Activated CD4-positive, alpha-beta T cell treated with anti-CD3 and anti-CD28 coated beads, Interleukin-2, amount 10 ng/mL, durations not matched to agents 24 days and 14 days (primary cell): ENCODE results near the gene LRRC8D. TPM values are rescaled to one million over a fixed set of nuclear protein-coding genes. Genes with fewer than 3 reads are reported as not detected.
"Not testable (repeated sequence)": the region's sequence is repeated elsewhere in the genome, so short reads cannot be mapped to it uniquely, and the experiment has no call there.

Experiments
- DNase-seq: peaks from one replicate; pipeline ENCODE4 v3.0.0; 2022
- H3K27ac Mint-ChIP-seq: one replicate; pipeline ENCODE4 v1.8.0; 2022; ENCODE audit warnings: mild to moderate bottlenecking, mixed read lengths
- H3K27me3 Mint-ChIP-seq: one replicate; pipeline ENCODE4 v1.8.0; 2022; ENCODE audit warnings: mixed read lengths
- H3K36me3 Mint-ChIP-seq: one replicate; pipeline ENCODE4 v1.8.0; 2022; ENCODE audit warnings: low read depth, mild to moderate bottlenecking, mixed read lengths
- H3K4me1 Mint-ChIP-seq: one replicate; pipeline ENCODE4 v1.8.0; 2021; ENCODE audit warnings: mixed read lengths
- H3K4me3 Mint-ChIP-seq: one replicate; pipeline ENCODE4 v1.8.0; 2022; ENCODE audit warnings: mild to moderate bottlenecking, moderate library complexity, mixed read lengths
- H3K9me3 Mint-ChIP-seq: one replicate; pipeline ENCODE4 v1.8.0; 2021; ENCODE audit warnings: mixed read lengths
- intact Hi-C: fragments of 100-400 bp; cut with micrococcal nuclease; formaldehyde crosslinking; loops from one replicate; pipeline ENCODE4 v1.15.1; 2023
- total RNA-seq: library from RNA; stranded (reverse); gene quantifications from 2 replicates; pipeline ENCODE4 v1.2.3, GENCODE V29; 2022

The LRRC8D gene
- total RNA-seq, 1 donor from 2014 or later, result 44.9 TPM

DNA sequence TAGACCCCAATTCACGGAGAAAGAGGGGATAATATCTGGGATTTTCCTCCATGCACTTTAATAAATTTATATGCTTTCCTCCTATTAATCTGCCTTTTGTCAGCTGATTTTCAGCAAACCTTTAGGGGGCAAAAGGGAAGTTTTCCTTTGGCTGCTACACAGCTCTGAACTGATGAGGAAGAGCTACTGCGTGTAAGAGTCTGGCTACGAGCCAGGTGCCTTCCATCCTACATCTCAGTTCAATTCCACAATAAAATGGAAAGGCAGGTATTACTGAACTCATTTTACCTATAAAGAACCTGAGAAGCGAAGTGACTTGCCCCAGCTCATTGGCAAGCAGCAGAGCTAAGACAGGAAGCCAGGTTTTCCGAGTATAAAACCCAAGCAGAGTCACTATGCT lies 145.8 kb downstream of the LRRC8D start:
- H3K4me1 Mint-ChIP-seq, result peaks cover 6% of the 10 kb centered on the region
- intact Hi-C loops, result no loop called here
- no peaks in the 10 kb centered on the region for H3K9me3 Mint-ChIP-seq
- no peak overlapping the region for H3K27ac Mint-ChIP-seq
- peaks cover 13% of the 10 kb centered on the region for H3K27me3 Mint-ChIP-seq
- DNase-seq, result no peak
- H3K4me3 Mint-ChIP-seq, result no peak overlapping the region
- H3K36me3 Mint-ChIP-seq, result no peaks in the 10 kb centered on the region

DNA sequence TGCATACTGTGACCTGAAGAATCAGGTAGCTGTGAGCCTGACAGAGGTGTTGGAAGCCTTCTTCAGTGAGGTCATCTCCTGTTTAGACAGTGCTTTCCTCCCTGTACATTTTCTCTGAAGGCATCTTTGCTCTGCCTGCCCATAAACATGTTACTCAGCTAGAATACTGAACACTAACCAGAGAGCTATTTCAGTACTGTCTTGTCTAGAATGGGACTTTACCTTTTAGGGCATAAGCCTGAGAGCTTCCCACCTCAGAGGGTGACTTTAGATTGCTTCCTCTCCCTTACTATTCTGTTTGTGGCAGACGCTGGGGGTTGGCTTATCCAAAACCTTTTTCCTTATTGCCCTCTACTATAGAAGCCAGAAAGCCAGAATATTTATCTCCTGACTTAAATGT lies 150.8 kb downstream of the LRRC8D start:
- Mint-ChIP-seq H3K36me3 (no peaks in the 10 kb centered on the region), H3K9me3 (no peaks in the 10 kb centered on the region), H3K4me1 (peaks cover 11% of the 10 kb centered on the region), H3K27me3 (peaks cover 6% of the 10 kb centered on the region), H3K27ac (no peak overlapping the region), H3K4me3 (no peak overlapping the region)
- intact Hi-C loops, result no loop called here
- no peak for DNase-seq

DNA sequence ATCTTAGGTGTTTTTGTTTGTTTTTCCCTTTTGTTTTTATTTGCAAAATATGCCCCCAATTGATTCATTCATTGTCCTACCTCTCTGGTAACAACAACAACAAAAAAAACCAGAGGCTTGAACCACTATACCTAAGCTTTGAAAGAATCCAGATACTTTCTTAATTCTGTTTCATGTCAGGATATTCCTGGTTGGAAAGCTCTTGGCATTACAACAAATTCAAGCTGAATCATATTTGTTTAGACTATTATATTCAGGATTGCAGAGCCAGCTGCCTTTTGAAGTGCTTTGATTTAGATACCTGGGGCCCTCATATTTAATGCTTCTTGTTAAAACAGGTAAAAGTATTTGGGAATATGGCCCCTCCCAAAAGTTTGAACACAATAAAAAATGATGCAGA lies 151.2 kb downstream of the LRRC8D start:
- Mint-ChIP-seq H3K27ac (no peak overlapping the region), H3K9me3 (no peaks in the 10 kb centered on the region), H3K4me3 (no peak overlapping the region), H3K36me3 (no peaks in the 10 kb centered on the region), H3K27me3 (peaks cover 6% of the 10 kb centered on the region), H3K4me1 (peaks cover 11% of the 10 kb centered on the region)
- intact Hi-C loops, result no loop called here
- DNase-seq, result no peak

DNA sequence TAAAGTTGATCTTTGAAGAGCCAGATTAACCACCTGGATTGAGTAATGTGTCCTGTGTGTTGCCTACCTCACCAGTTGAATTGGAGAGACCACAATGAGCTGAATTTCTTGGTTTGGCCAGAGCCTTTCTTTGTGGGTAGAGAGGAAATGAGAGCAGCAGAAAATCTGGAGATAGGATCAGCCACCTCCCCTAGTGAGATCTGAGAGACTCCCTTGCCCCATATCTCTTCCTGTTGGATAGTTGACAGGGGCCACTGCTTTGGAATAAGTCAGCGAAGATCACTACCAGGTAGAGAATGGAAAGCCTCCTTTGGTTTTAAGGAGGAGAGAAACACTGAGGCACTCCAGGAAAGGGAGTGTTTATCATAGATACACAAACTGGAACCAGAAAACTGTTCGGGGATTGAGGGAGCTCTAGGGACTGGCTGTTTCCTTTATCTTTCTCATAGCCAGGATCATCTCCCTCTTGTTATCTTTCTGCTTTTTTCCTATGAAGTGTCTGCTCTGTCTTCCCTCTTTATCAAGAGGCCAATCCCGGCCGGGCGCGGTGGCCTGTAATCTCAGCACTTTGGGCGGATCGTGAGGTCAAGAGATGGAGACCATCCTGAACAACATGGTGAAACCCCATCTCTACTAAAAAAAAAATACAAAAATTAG lies 152.8 kb downstream of the LRRC8D start:
- H3K36me3 Mint-ChIP-seq, result no peaks in the 10 kb centered on the region
- no peak overlapping the region for H3K27ac Mint-ChIP-seq
- H3K4me3 Mint-ChIP-seq, result no peak overlapping the region
- DNase-seq, result no peak
- intact Hi-C loops, result no loop called here
- no peaks in the 10 kb centered on the region for H3K9me3 Mint-ChIP-seq
- H3K27me3 Mint-ChIP-seq, result peaks cover 6% of the 10 kb centered on the region
- peaks cover 11% of the 10 kb centered on the region for H3K4me1 Mint-ChIP-seq

DNA sequence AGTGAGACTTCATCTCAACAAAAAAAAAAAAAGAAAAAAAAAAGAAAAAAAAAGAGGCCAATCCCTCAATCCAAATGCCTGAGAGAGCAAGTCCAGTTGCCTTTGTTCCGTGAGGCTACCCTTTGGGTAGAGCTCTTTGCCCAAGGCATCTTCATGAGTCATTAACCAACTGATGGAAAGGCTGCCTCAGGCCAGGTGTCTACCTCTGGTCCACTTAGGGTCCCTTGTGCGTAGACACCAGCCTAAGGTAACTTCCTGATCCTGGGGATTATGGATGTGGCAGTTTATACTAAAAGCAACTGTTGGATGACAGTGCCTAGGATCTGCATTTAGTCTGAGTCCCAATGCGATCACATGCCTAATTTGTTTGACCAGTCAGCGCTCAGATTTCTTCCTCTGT lies 153.4 kb downstream of the LRRC8D start:
- Mint-ChIP-seq H3K36me3 (no peaks in the 10 kb centered on the region), H3K4me3 (no peak overlapping the region), H3K9me3 (no peaks in the 10 kb centered on the region), H3K27me3 (peaks cover 6% of the 10 kb centered on the region), H3K4me1 (peaks cover 11% of the 10 kb centered on the region), H3K27ac (no peak overlapping the region)
- no peak for DNase-seq
- intact Hi-C loops, result no loop called here

DNA sequence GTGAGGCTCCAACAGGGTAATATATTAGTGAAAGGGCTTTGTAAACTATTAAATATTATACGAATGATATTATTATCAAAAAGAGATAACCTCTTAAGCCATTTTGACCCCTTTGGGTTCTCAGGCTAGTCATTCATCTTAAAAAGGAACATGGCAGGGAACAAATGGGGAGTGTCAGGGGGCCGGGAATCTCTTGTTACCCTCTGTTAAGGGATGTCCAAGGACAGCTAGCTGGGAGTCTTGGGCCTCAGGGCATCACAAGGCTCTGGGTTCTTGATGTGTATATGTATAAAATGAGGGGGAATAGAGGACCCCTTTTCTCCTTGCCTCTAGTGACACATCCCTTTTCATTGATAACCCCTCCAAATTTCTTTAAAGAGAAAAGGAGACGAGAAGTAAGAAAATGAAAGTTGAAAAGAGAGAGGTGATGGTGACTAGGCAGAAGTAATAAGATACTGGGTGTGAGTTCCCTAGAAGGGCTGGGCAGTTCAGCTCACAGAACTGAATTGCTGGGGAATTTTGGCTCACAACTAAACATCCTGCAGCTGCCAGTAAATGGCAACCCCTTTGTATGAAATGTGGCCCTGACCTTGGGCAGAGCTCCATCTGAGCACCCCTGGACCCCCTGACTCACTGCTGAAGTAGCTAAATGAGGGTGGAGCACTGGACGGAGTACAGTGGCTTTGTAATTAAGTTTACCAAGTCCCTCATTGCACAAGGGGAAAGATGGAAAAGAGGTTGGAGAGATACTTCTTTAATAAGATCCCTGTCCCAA lies 154.1 kb downstream of the LRRC8D start:
- DNase-seq, result no peak
- H3K27me3 Mint-ChIP-seq, result peaks cover 6% of the 10 kb centered on the region
- no peak overlapping the region for H3K27ac Mint-ChIP-seq
- H3K9me3 Mint-ChIP-seq, result no peaks in the 10 kb centered on the region
- H3K4me3 Mint-ChIP-seq, result no peak overlapping the region
- intact Hi-C loops, result no loop called here
- no peaks in the 10 kb centered on the region for H3K36me3 Mint-ChIP-seq
- peaks cover 11% of the 10 kb centered on the region for H3K4me1 Mint-ChIP-seq

DNA sequence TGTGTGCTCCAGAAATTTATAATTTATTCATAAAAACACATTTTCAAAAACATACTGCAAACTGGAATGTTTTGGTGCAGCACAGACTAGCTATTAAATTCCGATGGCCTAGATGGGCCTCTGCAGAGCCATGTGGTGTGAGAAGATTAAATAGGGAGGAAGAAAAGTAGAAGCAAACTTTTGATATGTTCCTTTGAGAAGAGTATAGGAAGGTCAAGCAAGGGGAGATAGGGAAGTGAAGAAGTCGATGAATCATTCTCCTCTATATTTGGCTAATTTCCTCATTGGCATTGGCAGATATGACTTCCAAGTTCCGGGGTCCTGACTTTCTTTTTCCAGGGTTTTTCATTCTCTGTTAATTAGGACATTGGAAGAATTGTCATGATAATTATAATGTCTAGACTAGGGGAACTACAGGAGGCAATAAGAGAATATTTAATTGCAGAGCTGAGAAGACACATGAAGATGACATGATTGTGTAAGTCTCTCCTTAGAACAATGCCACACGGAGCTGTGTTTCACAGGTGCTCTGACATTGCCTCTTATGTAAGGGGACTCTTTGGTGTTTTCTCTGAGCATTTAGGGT lies 154.8 kb downstream of the LRRC8D start:
- no peak overlapping the region for H3K27ac Mint-ChIP-seq
- peaks cover 4% of the 10 kb centered on the region for H3K27me3 Mint-ChIP-seq
- no peak overlapping the region for H3K4me3 Mint-ChIP-seq
- intact Hi-C loops, result no loop called here
- H3K4me1 Mint-ChIP-seq, result peaks cover 11% of the 10 kb centered on the region
- no peak for DNase-seq
- H3K36me3 Mint-ChIP-seq, result no peaks in the 10 kb centered on the region
- no peaks in the 10 kb centered on the region for H3K9me3 Mint-ChIP-seq

DNA sequence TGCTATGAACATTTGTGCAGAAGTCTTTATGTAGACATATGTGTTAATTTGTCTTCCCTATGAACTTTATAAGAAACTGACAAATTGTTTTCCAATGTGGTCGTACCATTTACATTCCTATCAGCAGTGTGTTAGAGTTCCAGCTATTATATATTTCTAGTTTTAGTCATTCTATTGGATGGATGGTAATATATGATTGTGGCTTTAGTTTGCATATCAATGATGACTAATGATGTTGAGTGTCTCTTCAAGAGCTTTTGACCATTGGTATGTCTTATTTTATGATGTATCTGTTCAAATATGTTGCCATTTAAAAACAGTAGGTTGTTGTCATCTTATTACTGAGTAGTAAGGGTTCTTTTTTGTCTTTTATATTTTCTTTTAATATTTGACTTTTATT lies 157.9 kb downstream of the LRRC8D start:
- H3K9me3 Mint-ChIP-seq, result no peaks in the 10 kb centered on the region
- intact Hi-C loops, result no loop called here
- H3K27ac Mint-ChIP-seq, result no peak overlapping the region

DNA sequence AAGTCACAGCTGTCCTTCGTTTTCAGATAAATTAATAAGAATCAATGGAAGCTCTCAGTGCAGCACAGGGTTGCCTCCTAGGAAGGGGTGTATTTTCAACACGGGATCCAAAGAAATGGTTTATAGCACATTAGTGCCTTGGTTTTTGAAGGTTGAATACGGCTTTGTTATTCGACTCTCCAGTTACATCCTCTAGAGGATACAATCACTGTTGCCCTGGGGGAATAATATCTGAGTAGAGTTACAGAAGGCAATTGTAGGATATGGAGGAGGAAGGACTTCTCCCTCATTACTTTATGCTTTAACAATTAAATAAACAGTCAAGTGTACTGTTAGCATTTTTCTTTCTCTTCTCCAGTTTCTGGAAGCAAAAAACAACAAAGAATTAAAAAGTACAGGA lies 159.8 kb downstream of the LRRC8D start:
- Mint-ChIP-seq H3K4me1 (peaks cover 2% of the 10 kb centered on the region), H3K9me3 (no peaks in the 10 kb centered on the region), H3K4me3 (no peak overlapping the region), H3K36me3 (no peaks in the 10 kb centered on the region), H3K27ac (no peak overlapping the region), H3K27me3 (peaks cover 5% of the 10 kb centered on the region)
- DNase-seq, result no peak
- intact Hi-C loops, result no loop called here

More for the DNA sequence above, 157.9 kb downstream of the LRRC8D start:
- Mint-ChIP-seq H3K27me3 (peaks cover 4% of the 10 kb centered on the region), H3K36me3 (no peaks in the 10 kb centered on the region), H3K4me1 (peaks cover 7% of the 10 kb centered on the region), H3K4me3 (no peak overlapping the region)
- no peak for DNase-seq

DNA sequence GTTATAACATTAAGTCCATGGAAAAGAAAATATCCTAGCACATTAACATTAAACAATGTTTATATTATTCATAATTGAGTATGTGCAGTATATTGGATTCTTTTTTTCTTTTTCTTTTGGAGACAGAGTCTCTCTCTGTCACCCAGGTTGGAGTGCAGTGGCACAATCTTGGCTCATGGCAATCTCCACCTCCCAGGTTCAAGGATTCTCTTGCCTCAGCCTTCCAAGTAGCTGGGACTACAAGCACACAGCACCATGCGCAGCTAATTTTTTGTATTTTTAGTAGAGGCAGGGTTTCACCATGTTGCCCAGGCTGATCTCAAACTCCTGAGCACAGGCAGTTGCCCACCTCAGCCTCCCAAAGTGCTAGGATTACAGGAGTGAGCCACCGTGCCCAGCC lies 162.0 kb downstream of the LRRC8D start:
- H3K27me3 Mint-ChIP-seq, result not testable (repeated sequence)

DNA sequence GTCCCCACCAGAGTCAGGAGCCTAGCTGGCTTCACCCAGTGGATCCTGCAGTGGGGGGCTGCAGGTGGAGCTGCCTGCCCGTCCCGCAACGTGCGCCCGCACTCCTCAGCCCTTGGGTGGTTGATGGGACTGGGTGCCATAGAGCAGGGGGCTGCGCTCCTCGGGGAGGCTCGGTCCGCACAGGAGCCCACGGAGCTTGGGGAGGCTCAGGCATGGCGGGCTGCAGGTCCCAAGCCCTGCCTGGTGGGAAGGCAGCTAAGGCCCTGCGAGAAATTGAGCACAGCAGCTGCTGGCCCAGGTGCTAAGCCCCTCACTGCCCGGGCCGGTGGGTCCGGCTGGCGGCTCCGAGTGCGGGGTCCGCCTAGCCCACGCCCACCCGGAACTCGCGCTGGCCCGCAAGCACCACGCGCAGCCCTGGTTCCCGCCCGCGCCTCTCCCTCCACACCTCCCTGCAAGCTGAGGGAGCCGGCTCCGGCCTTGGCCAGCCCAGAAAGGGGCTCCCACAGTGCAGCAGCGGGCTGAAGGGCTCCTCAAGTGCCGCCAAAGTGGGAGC lies 163.8 kb downstream of the LRRC8D start:
- peak; percentile 37 for DNase-seq
- H3K9me3 Mint-ChIP-seq, H3K27me3 Mint-ChIP-seq, H3K27ac Mint-ChIP-seq, H3K4me1 Mint-ChIP-seq, H3K36me3 Mint-ChIP-seq, H3K4me3 Mint-ChIP-seq: not testable (repeated sequence)
- intact Hi-C loops, result loop anchor here (5.0 kb wide), 2 partner anchors 77 to 502 kb away; no protein-coding TSS in a partner anchor

More for the DNA sequence above, 162.0 kb downstream of the LRRC8D start:
- DNase-seq, H3K27ac Mint-ChIP-seq, H3K9me3 Mint-ChIP-seq, H3K4me3 Mint-ChIP-seq, H3K36me3 Mint-ChIP-seq, H3K4me1 Mint-ChIP-seq, intact Hi-C loops: not testable (repeated sequence)

DNA sequence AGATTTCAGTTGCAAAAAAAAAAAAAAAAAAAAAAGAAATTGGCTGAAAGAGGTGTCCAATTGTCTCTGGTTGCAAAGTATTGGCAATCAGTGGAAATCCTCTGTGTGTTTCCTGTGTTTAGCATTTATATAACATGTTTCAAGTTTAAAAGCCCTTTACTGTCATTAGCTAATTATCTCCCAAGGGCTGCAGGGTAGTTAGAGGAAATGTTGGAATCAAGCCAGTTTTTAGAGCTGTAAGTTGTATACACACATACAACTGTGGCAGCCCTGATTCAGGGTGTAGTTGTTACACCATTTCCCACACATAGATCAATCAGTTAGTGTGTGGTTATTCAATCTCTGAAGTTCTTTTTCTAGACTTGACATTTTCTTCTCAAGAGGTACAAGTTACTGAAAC lies 165.2 kb downstream of the LRRC8D start:
- Mint-ChIP-seq H3K27me3 (peaks cover 6% of the 10 kb centered on the region), H3K4me1 (peaks cover 4% of the 10 kb centered on the region), H3K9me3 (no peaks in the 10 kb centered on the region), H3K4me3 (no peak overlapping the region), H3K36me3 (no peaks in the 10 kb centered on the region), H3K27ac (no peak overlapping the region)
- DNase-seq, result peak; percentile 52
- intact Hi-C loops, result loop anchor here (2.0 to 5.0 kb wide), 3 partner anchors 79 to 504 kb away; partner anchors contain the start of gene LRRC8C
